Activated naive CD8-positive, alpha-beta T cell treated with anti-CD3 and anti-CD28 coated beads, Interleukin-2, amount 10 ng/mL, durations not matched to agents 7 days and 5 days (primary cell): ENCODE data around the gene TGFBR3L. TPM values are rescaled to one million over a fixed set of nuclear protein-coding genes. Genes with fewer than 3 reads are reported as not detected.
A peak's percentile ranks its signal among the peaks of the same experiment; 100 is the strongest.

Source experiments
- ATAC-seq: fragments of 150-1000 bp; cut with Tn5 transposase; one replicate; pipeline ENCODE4 v1.10.0; 2021; ENCODE audit warnings: low read depth, moderate library complexity
- POLR2A ChIA-PET: fragments of 350-600 bp; sonication (Branson Sonifier 250); formaldehyde crosslinking; loops from one replicate; lab custom pipeline; 2021; ENCODE audit warnings: antibody characterized with exemption; lab: Charles Lee
- DNase-seq: peaks from one replicate; pipeline ENCODE4 v3.0.0; 2021
- H3K27ac Mint-ChIP-seq: one replicate; pipeline ENCODE4 v1.8.0; 2022; ENCODE audit warnings: mild to moderate bottlenecking, mixed read lengths
- H3K27me3 Mint-ChIP-seq: one replicate; pipeline ENCODE4 v1.8.0; 2022; ENCODE audit warnings: mild to moderate bottlenecking, moderate library complexity, mixed read lengths
- H3K36me3 Mint-ChIP-seq: one replicate; pipeline ENCODE4 v1.8.0; 2021; ENCODE audit warnings: mild to moderate bottlenecking, mixed read lengths
- H3K4me1 Mint-ChIP-seq: one replicate; pipeline ENCODE4 v1.8.0; 2021; ENCODE audit warnings: mixed read lengths
- H3K4me3 Mint-ChIP-seq: one replicate; pipeline ENCODE4 v1.8.0; 2022; ENCODE audit warnings: mild to moderate bottlenecking, moderate library complexity, mixed read lengths
- H3K9me3 Mint-ChIP-seq: one replicate; pipeline ENCODE4 v1.8.0; 2021; ENCODE audit warnings: mixed read lengths
- total RNA-seq, 2 experiments: library from RNA; stranded (reverse); gene quantifications; one replicate each; pipeline ENCODE4 v1.2.3, GENCODE V29; 2021

The TGFBR3L gene
- 1 to 10 TPM; 2.2 to 3.6 TPM for total RNA-seq

DNA sequence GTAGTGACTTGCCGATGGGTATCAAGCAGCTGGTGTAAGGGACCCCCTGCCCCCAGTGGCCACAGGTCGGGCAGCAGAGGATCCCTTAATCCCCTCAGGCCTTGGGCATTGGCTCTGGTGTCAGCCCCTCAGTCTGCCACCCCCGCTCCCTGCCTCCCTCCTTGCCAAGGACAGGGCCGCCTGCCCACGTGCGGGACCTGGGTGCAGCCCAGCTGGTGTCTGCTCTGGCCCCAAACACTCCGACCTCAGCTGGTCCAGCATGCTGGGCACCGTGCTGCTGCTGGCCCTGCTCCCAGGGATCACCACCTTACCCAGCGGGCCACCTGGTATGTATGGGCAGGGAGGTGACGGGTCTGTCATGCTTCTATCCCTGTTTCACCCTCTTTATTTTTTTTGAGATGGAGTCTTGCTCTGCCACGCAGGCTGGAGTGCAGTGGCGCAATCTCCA is at the start of gene TGFBR3L:
TGFBR3L (plus strand) TSS at position 233 of the 448 bp plus-strand sequence.
- Mint-ChIP-seq H3K36me3 (peaks cover 10% of the 10 kb centered on the region), H3K9me3 (no peaks in the 10 kb centered on the region), H3K4me3 (peak within 1 kb of the TSS; percentile 57), H3K27ac (no peak within 1 kb of the TSS), H3K4me1 (peaks cover 10% of the 10 kb centered on the region), H3K27me3 (peaks cover 38% of the 10 kb centered on the region)
- POLR2A ChIA-PET = no interaction called here
- DNase-seq (no peak), ATAC-seq (no peak)

DNA sequence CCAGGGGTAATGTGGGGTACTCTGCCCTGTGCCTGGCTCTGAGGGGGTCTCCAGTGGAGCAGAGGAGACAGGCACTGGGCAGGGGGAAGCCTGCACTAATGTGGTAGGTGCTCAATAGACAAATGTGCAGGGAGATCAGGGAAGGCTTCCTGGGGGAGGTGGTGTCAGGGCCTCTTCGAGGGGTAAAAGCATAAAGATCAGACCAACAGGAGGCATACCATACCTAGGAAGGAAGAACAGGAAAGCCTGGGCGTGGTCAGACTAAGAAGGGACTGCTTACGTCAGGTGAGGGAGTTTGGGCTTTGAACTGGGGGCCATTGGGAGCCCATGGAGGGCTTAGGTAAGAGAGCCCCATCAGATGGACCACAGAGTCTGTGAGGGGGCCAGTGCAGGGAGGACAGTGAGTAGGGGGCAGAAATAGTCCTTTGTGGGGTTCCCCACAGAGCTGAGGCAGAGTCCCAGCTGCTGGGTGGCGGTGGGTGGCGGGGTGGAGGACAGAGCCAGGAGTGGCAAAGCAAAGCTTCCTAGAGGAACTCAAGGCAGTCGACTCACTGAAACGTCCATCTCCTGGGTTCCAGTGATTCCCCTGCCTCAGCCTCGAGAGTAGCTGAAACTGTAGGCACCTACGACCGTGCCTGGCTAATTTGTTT is 49.2 kb upstream of the TGFBR3L start:
- no peaks in the 10 kb centered on the region for H3K9me3 Mint-ChIP-seq
- H3K27ac Mint-ChIP-seq = no peak overlapping the region
- no peak for ATAC-seq
- POLR2A ChIA-PET = no interaction called here
- peaks cover 30% of the 10 kb centered on the region for H3K27me3 Mint-ChIP-seq
- no peaks in the 10 kb centered on the region for H3K36me3 Mint-ChIP-seq
- peaks cover 14% of the 10 kb centered on the region for H3K4me1 Mint-ChIP-seq
- no peak for DNase-seq
- peak overlapping the region; percentile 0 for H3K4me3 Mint-ChIP-seq

DNA sequence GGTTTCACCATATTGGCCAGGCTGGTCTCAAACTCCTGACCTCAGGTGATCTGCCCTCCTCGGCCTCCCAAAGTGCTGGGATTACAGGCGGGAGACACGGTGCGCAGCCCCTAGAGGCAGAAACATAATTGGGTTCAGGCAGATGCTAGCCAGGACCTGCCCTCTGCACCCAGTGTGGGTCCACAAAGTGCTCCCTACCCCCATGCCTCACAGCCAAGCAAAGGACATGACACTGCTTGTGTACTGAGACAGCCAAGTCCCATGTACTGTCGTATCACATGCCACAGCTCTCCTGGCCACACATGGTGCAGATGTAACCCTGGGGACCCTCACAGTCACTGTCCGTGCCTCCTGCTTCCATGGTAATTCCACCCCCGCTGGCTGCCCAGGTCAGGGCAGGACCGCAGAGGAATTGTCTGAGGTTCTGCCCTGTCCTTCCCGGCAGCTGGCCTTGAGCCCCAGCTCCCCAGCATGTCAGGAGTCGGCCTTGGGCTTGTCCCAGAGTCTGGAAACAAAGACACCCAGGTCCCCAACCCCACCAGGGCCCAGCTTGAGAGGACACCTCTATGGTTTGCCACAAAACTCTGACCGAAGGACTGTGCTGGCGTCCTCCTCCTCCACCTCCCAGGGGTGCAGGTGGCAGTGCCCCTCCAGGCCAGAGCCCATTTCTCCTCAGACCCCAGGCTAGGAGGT is 48.1 kb upstream of the TGFBR3L start:
- no peak for ATAC-seq
- Mint-ChIP-seq H3K27ac (no peak overlapping the region), H3K36me3 (no peaks in the 10 kb centered on the region), H3K4me1 (peaks cover 21% of the 10 kb centered on the region), H3K4me3 (no peak overlapping the region), H3K9me3 (no peaks in the 10 kb centered on the region), H3K27me3 (peaks cover 34% of the 10 kb centered on the region)
- POLR2A ChIA-PET = no interaction called here
- DNase-seq = no peak

DNA sequence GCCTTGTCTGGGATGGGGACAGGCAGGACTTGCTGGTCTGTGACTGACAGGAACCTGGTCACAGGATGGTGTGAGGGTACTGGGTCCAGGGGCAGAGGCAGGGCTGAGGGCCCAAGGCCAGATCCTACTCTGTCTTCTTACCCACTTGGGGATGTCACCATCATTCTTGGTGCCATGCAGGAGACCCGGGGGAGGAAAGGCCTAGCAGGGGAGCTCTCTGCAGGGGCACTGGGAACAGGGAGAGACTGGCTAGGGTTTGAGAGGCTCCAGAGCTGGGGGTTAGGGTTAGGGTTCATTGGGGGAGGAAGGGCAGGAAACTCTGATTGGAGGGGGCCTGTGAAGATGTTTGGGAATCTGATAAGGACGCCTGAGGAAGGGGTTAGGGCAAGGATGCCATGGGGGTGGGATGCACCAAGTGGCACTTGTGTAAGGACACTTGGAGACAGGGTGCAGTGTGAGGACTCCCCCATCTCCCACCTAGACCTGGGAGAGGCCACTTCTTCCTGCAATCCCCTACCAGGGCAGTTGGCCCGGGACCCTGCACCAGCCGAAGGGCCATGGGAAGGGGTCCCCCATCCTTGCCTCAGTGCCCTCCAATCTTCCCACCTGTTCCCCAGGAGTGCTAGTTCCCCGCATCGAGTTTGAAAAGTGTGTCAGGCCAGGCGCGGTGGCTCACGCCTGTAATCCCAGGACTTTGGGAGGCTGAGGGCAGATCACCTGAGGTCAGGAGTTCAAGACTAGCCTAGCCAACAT is 47.4 kb upstream of the TGFBR3L start:
- no peak overlapping the region for H3K27ac Mint-ChIP-seq
- H3K4me3 Mint-ChIP-seq = no peak overlapping the region
- H3K9me3 Mint-ChIP-seq = no peaks in the 10 kb centered on the region
- DNase-seq (no peak), ATAC-seq (no peak)
- POLR2A ChIA-PET = no interaction called here
- H3K36me3 Mint-ChIP-seq = no peaks in the 10 kb centered on the region
- peaks cover 41% of the 10 kb centered on the region for H3K27me3 Mint-ChIP-seq
- peaks cover 27% of the 10 kb centered on the region for H3K4me1 Mint-ChIP-seq

DNA sequence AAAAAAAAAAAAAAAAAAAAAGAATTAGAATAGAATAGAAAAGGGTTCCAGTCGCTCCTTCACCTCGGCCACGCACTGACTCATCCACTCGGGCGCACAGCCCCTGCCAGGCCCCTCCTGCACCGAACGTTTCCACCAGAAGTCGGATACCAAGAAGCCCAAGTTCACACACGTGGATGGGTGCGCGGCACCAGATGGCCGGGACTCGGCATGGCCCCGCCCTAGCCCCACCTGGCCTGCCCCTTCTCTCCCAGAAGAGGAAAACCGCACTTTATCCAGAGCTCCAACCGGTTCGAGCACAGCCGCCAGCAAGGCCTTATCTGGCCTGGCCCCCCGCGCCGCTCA is 46.3 kb upstream of the TGFBR3L start:
- Mint-ChIP-seq H3K4me3 (peak overlapping the region; percentile 79), H3K27ac (peak overlapping the region; percentile 75), H3K9me3 (no peaks in the 10 kb centered on the region), H3K27me3 (peaks cover 48% of the 10 kb centered on the region), H3K36me3 (no peaks in the 10 kb centered on the region), H3K4me1 (peaks cover 27% of the 10 kb centered on the region)
- DNase-seq (no peak), ATAC-seq (no peak)
- POLR2A ChIA-PET = interaction anchor here (1.0 to 1.9 kb wide), 4 partner anchors 10 to 239 kb away, joined by 4 to 14 read pairs (median 5); partner anchors contain the start of genes MAP2K7, PET100, SNAPC2 and XAB2

DNA sequence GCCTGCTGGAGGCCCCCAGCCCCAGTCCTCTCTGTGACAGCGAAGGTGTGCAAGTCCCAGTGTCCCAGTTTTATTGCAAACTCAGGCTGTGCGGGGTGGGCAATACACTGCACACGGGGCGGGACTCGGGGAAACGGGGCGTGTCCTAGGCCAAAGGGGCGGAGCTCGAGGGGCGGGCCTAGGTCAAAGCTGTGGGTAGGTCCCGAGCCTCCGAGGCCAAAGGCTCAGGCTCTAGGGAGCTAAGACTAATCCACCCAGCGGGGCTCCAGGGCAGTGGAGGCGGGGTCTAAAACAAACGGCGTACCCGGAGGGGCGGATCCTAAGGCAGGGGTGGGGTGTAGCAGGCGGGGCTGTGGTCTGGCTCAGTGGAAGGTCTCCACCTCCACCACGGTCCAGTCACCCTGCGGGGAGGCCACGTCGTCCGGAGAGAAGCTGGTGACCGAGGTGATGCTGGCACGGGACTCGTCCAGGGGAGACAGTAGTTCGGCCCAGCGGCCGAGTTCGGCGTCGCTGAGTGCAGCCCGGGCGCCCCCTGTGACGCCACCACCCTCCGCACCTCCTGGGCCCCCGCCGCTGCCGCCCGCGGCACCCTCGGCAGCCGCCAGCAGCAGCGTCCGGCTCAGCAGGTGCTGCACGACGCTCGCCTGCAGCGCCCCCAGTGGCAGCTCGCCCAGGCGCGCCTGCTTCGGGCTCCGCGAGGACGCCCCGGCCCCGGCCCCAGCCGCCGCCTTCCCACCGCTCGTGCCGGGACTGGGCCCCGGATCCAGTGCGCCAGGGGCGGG is 45.8 kb upstream of the TGFBR3L start:
- peaks cover 29% of the 10 kb centered on the region for H3K4me1 Mint-ChIP-seq

DNA sequence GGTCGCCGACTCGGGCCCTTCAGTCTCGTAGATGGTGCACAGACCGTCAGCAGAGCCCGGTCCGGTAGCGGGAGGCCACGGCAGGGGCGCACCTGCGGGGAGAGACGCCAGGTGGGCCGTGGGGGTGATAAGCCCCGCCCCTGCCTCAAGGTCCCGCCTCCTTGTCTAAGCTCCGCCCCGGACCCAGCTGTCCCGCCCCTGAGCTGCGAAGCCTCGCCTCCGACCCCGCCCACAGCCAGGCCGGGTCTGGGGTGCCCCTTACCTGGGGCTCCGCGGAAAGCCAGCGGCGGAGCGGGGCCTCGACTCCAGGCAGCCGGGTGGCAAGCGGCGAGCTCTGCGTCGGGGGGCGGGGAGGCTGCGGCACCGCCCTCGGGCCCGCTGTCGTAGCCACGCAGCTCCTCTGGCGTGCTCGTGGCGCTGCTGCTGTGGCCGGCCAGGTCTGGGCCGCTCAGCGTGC is 45.1 kb upstream of the TGFBR3L start:
- POLR2A ChIA-PET = interaction anchor here (0.7 to 1.9 kb wide), 7 partner anchors 10 to 240 kb away, joined by 3 to 14 read pairs (median 4); partner anchors contain the start of genes PET100, SNAPC2, TIMM44 and TRAPPC5
- H3K27me3 Mint-ChIP-seq = peaks cover 46% of the 10 kb centered on the region
- no peaks in the 10 kb centered on the region for H3K36me3 Mint-ChIP-seq
- peak; percentile 37 for ATAC-seq
- H3K4me3 Mint-ChIP-seq = peak overlapping the region; percentile 71
- H3K9me3 Mint-ChIP-seq = no peaks in the 10 kb centered on the region
- H3K4me1 Mint-ChIP-seq = peaks cover 29% of the 10 kb centered on the region
- DNase-seq = peak; percentile 89
- H3K27ac Mint-ChIP-seq = peak overlapping the region; percentile 69

More for the DNA sequence above, 45.8 kb upstream of the TGFBR3L start:
- POLR2A ChIA-PET = interaction anchor here (0.7 to 1.9 kb wide), 7 partner anchors 10 to 239 kb away, joined by 3 to 14 read pairs (median 5); partner anchors contain the start of genes MAP2K7, PET100, SNAPC2 and TIMM44
- H3K36me3 Mint-ChIP-seq = no peaks in the 10 kb centered on the region
- DNase-seq (peak; percentile 93), ATAC-seq (peak; percentile 83)
- H3K4me3 Mint-ChIP-seq = peak overlapping the region; percentile 79
- peaks cover 49% of the 10 kb centered on the region for H3K27me3 Mint-ChIP-seq
- no peaks in the 10 kb centered on the region for H3K9me3 Mint-ChIP-seq
- H3K27ac Mint-ChIP-seq = peak overlapping the region; percentile 75

DNA sequence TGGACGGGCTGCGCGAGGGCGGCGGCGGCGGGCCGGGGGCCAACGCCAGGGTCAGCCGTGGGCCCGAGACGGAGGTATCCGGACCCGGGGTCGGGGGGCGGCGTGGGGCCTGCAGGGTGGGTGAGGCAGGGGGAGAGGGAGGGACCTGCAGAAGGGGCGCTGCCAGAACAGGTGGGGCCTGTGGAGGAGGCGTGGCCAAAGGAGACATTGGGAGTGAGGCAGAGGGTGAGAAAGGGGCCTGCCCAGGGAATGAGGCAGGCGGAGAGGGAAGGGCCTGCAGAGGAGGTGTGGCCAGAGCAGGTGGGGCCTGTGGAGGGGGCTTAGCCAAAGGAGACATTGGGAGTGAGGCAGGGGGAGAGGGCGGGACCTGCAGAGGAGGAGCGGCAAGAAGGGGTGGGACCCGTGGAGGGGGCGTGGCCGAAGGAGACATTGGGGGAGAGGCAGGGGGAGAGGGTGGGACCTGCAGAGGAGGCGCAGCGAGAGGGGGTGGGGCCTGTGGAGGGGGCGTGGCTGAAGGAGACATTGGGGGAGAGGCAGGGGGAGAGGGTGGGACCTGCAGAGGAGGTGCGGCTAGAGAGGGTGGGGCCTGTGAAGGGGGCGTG is 44.6 kb upstream of the TGFBR3L start:
- H3K9me3 Mint-ChIP-seq = no peaks in the 10 kb centered on the region
- ATAC-seq (peak; percentile 1), DNase-seq (no peak)
- POLR2A ChIA-PET = interaction anchor here (0.7 to 1.9 kb wide), 5 partner anchors 9 to 189 kb away, joined by 3 to 14 read pairs (median 3); partner anchors contain the start of genes SNAPC2, TIMM44 and TRAPPC5
- H3K36me3 Mint-ChIP-seq = no peaks in the 10 kb centered on the region
- H3K4me3 Mint-ChIP-seq = peak overlapping the region; percentile 46
- peaks cover 45% of the 10 kb centered on the region for H3K27me3 Mint-ChIP-seq
- peaks cover 28% of the 10 kb centered on the region for H3K4me1 Mint-ChIP-seq
- H3K27ac Mint-ChIP-seq = peak overlapping the region; percentile 42

DNA sequence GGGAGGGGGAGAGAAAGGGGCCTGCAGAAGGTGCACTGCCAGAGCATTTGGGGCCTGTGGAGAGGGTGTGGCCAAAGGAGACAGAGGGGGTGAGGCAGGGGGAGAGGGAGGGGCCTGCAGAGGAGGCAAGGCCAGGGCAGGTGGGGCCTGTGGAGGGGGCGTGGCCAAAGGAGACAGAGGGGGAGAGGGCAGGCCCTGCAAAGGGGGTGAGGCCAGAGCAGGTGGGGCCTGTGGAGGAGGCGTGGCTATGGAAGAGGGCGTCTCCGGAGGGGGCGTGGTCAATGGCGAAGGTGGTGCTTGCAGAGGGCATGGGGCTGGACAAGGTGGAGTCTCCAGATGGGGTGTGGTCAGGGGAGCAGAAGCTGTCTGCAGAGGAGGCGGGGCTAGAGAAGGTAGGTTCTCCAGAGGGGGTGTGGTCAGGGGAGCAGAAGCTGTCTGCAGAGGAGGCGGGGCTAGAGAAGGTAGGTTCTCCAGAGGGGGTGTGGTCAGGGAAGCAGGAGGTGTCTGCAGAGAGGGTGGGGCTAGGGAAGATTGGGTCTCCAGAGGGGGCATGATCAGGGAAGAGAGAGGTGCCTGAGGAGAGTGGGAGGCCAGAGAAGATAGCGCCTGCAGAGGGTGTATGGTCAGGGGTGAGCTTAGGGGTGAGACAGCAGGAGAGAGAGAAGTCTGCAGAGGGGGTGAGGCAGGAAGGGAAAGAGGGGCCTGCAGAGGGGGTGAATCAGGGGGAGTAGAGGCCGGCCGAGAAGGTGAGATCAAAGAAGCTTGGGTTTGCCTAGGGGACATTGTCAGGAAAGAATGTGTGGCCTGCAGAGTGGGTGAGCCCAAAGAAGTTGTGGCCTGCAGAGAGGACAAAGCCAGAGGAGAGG is 43.8 kb upstream of the TGFBR3L start:
- Mint-ChIP-seq H3K36me3 (no peaks in the 10 kb centered on the region), H3K27me3 (peaks cover 47% of the 10 kb centered on the region), H3K4me3 (peak overlapping the region; percentile 68), H3K9me3 (no peaks in the 10 kb centered on the region), H3K27ac (peak overlapping the region; percentile 76), H3K4me1 (peaks cover 23% of the 10 kb centered on the region)
- DNase-seq = peak; percentile 67
- no peak for ATAC-seq
- POLR2A ChIA-PET = interaction anchor here (1.6 kb wide), 1 partner anchor 9 kb away, joined by 6 read pairs; no protein-coding TSS in a partner anchor

DNA sequence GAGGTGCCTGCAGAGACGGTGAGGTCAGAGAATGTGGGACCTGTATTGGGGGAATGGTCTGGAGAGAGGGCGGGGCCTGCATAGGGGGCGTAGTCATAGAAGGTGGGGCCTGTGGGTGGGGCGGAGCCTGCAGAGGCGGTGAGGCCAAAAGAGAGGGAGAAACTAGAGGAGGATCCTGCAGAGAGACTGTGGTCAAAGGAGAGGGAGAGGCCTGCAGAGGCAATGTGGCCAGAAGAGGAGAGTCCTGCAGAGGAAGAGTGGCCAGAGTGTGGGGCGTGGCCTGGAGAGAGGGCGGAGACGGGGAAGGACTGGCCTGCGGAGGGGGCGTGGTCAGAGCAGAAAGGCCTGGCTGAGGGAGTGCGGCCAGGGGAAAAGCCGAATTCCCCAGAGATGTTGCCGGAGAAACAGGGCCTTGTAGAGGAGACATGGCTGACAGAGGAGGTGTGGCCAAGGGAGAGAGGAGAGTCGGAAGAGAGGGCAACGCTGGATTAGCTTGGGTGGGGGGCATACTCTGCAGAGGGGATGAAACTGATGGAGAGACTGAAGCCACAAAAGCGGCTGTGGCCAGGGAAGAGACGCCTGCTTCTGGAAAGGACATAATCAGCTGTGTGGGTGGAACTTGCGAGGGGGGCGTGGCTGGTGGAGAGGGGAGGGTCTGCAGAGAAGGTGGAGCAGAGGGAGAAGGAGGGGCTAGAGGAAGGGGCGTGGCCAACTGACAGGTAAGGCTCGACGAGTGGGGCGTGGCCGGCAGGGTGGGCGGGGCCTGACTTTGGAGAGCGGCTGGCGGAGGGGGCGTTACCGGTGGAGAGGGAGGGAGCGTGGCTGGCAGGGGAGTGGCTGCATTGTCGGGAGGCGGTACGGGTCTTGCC is 43.0 kb upstream of the TGFBR3L start:
- POLR2A ChIA-PET = interaction anchor here (1.6 kb wide), 1 partner anchor 10 kb away, joined by 6 read pairs; no protein-coding TSS in a partner anchor
- DNase-seq (peak; percentile 86), ATAC-seq (no peak)
- Mint-ChIP-seq H3K27me3 (peaks cover 52% of the 10 kb centered on the region), H3K9me3 (no peaks in the 10 kb centered on the region), H3K4me3 (peak overlapping the region; percentile 68), H3K27ac (peak overlapping the region; percentile 76), H3K36me3 (no peaks in the 10 kb centered on the region), H3K4me1 (peaks cover 23% of the 10 kb centered on the region)
